ENCODE data around the gene ITPR1. TPM values are rescaled to one million over a fixed set of nuclear protein-coding genes. Genes with fewer than 3 reads are reported as not detected.

ITPR1 gene
- total RNA-seq, 1 donor from 2014 or later: 59.7 TPM

DNA sequence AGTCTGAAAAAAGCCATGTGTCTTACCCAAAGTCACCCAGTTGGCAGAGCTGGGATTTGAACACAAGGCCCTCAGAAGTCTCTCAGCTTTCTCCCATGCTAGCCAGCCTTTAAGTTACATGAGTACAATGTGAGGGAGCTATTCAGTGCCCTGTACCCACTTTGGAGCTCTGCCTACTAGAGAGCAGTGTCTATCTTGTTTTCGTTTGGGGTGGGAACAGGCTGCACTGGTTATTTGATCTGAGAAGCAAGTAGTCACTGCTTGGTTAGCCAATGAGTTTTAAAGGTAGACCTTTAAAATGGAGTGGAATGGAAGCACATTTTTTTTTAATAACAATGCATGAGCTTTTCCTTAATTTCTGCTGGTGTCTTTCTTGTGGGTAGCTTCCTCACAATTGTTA, 255.0 kb downstream of the ITPR1 start:
- DNase-seq: no peak

DNA sequence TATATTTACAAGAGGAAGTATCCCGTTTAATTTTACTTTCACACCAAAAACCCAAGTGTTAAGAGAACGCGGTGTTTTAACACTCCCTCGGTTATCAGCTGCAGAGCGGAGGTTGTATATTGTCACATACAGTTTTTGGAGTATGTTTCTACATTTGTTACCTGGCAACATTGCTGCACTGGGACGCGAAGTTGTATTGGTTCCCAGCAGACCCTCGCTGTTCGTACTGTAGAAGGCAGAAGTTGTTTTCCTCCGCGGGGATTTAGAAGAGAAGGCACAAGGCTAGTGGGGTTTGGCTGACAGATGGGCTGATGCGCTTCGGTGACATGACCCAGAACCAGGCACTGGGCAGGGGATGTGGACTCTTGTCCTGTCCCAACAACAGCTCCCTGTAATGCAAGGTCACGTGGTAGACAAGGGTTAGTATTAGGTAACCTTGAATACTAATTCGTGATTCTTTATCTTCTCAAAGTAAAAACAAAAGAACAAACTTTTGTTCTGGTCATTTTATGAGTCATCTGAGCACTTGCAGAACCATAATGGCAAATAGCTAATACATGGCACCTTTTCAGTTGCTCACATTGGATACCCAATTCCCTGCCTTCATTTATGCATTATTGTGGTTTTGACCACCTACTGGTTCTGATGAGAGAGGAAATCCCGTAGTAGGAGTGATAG, 255.7 kb downstream of the ITPR1 start:
- DNase-seq: no peak

- DNase-seq: no peak
Measured at GRCh38 chr3:4749567-4750002, 256.4 kb downstream of the ITPR1 start.

DNA sequence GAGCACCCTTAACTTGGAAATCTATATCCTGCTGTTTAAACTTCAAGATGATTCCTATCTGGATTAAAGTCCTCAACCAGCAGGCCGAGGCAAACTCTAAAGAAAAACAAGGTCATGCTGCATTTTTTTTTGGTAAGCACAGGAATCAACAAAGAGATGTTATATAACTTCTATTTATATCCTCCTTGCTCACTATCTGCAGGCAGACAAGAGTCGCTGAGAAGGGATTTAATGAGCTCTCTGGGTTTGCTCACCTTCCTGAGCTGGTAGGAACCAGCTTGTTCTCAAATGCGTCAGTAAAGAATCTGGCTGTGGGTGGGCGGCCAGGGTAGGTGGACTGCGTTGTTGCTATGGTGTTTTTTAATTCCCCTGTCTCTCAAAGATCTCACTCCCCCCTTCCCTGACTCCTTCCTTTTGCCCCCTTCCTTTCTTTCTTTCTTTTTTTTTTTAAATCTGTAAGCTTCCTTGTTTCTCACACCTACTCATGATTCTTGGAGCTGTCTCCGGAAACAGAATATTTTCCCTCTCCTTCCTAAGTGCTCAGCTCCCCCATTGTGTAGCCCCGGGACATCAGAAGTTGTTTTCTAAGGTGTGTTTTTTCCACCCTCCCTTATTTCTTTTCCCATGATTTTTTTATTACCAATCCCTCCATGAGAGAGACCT, 257.3 kb downstream of the ITPR1 start:
- peak; percentile 88 for DNase-seq

DNA sequence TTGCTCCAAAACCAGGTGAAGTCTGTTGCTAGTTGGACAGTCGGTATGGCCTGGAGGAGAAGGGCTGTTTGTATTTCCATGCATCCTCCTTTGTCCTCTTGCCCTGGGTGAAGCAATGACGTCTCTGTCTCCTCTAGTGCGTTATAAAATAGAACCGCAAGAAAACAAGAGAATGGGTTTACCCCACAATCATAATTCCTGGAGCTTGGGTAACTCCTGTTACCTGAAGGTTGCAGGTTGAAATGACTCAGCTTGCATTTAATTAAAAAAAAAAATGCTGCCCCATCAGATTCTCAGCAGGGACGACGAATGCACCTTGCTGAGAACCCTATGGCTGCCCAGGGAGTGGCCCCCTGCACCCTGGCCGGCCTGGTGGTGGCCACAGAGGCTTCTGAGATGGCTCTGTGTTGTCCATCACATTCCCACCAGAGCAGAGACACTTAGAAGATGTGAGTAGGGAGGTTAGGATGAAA, 257.9 kb downstream of the ITPR1 start:
- DNase-seq: no peak

GRCh38 chr3:4751502-4752101, 258.5 kb downstream of the ITPR1 start:
- DNase-seq: peak; percentile 89

DNA sequence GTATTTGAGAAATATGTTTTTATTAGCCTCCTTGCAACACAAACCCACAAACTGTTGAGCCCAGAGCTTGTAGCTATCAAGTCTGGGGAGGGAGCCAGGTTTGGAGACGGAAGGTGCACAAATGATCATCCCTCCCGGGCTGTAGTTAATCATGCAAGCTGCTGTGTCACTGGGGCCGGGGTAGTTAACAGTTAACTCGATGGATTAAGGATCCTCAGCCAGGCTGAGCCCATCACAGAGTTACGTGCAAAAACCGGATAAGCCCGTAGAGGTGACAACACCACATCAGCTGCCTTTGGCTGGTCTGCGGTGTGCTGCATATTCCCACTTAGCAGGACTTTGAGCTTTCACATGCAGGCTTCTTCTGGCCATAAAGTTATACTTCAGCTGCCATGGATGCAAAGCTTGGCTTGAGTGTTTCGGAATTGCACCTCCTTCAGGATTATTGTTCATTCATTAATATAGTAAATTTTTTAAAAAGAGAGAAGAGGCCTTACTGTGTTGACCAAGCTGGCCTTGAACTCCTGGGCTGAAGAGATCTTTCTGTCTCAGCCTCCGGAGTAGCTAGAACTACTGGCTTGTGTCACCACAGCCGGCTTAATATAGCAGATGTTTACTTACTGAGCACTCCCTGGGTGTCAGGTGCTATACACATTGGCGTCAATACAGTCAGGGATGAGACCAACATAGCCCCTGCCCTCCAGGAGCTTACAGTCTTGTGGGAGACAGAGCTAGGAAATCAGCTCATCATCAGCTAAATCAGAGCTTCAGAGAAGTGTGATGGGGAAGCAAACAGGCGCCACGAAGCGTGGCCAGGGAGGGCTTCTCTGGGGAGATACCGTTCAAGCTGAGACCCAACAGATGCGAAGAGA, 259.3 kb downstream of the ITPR1 start:
- DNase-seq: no peak

- DNase-seq: no peak
Measured at GRCh38 chr3:4753073-4753691, 260.0 kb downstream of the ITPR1 start.

- DNase-seq: no peak
Measured at GRCh38 chr3:4754180-4755086, 261.3 kb downstream of the ITPR1 start.

GRCh38 chr3:4755566-4755965, 262.4 kb downstream of the ITPR1 start:
- no peak for DNase-seq

DNA sequence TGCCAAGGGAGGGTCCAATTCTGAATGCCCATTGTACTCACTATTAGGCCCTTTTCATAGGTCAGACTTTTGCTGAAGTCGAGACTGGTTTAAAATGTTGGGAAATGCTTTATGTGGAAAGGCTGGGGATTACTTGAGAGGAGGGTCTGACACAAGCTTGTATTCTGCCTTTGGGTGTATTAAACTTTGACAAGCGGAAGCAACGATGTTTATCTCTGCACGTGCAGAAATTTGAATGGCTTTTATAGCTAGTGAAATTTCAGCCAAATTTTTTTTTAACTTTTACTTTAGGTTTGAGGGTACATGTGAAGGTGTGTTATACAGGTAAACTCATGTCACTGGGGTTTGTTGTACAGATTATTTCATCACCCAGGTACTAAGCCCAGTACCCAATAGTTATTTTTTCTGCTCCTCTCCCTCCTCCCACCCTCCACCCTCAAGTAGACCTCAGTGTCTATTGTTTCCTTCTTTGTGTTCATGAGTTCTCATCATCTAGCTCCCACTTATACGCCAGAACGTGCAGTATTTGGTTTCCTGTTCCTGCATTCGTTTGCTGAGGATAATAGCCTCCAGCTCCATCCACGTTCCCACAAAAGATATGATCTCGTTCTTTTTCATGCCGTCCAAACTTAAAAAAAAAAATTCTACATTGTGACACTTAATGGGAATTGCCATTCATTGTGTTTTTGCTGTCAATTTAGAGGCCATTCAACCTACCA, 263.1 kb downstream of the ITPR1 start:
- DNase-seq: no peak

- DNase-seq: no peak
Measured at GRCh38 chr3:4756855-4757574, 263.9 kb downstream of the ITPR1 start.

DNA sequence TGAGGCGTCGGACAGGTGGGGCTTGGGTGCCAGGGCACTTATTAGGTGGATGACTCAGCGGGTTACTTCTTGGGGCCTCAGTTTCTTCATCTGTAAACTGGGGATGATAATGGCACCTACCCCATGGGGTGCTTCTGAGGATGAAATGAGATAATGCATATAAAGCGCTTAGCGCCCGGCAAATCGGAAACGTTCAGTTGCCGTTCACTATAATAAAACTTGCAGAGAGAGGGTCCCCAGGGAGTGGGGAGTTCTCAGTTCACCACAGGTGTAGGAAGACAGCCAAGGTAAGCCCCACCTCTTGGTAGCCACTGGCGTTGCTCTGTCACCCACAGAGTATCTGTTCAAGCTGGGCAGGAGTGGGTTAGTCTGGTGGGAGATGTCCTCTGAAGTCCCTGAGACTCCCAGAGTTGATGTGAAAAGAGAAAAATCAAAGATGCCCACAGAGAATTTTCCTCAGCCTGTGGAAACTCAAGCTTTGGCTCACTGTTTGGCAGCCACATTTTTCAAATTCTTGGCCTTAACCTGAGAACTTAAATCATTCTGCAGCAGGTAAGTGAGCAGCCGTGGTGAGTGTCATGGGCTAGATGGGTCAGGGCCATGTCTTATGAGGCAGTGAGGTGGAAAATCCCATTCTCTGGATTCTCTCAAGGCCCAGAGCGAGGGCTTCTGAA, 264.6 kb downstream of the ITPR1 start:
- DNase-seq: no peak

- no peak for DNase-seq
Measured at GRCh38 chr3:4758249-4758860, 265.2 kb downstream of the ITPR1 start.

GRCh38 chr3:4758957-4759656, 266.0 kb downstream of the ITPR1 start:
- DNase-seq: no peak

DNA sequence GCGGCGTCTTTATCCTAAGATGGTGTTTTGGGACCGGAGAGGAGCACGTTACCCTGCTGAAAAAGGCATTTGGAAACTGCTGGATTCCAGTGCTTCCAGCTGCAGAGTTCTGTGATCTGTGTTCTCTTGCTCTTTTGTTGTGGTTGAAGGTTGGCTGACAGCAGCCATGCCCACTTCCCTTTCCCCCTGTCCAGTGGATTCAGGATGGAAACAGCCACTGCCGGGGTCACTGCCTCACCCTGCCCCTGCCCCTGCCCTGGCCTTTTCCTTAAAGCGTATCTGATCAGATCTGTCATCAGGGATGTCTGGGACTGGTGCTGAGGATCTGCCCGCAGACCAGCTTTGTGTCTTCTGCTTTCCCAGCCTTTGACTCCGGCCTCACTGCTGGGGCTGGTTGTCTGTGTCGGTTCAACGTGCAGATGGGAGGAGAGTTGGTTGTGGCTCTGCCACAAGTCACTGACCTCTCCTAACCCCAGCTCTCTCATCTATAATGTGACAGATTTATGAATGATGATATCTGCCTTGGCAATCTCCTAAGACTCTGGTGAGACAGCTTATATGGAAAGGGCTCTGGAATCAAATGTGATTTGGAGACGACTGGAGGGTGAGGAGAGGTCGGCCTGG, 266.7 kb downstream of the ITPR1 start:
- DNase-seq: no peak

GRCh38 chr3:4761759-4762158, 268.6 kb downstream of the ITPR1 start:
- DNase-seq: no peak

Data from dermis blood vessel endothelial cell (primary cell).